Measurements from ENCODE around the gene CAPN6. TPM values are rescaled to one million over a fixed set of nuclear protein-coding genes. Genes with fewer than 3 reads are reported as not detected.

CAPN6 gene
- total RNA-seq, 1 donor from 2014 or later: 3.4 TPM

DNA sequence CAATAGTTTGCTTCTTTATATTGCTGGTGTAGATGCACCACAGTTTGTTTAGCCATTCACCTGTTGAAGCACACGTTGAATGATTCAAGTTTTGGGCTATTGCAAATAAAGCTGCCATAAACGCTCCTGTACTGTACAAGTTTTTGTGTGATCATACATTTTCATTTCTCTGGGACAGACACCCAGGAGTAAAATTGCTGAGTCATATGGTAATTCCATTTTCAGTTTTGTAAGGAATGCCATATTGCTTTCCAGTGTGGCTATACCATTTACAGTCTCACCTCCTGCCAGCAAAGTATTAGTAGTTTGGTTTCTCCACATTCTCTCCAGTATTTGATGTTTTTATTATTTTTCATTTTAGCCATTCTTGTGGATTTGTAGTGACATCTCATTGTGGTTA is 32.0 kb upstream of the CAPN6 start:
- no peaks in the 10 kb centered on the region for H3K36me3 ChIP-seq
- DNase-seq (ENCODE audit: extremely low spot score in 2 of 2): no peak
- no peak for TF ChIP-seq POLR2AphosphoS5 (IDR thresholded peaks at IDR 0.05; ENCODE audit: insufficient read depth in 1 of 2, low read depth in 1 of 2)
- TF ChIP-seq POLR2A (IDR thresholded peaks at IDR 0.05): no peak
- TF ChIP-seq, protein P1, sequence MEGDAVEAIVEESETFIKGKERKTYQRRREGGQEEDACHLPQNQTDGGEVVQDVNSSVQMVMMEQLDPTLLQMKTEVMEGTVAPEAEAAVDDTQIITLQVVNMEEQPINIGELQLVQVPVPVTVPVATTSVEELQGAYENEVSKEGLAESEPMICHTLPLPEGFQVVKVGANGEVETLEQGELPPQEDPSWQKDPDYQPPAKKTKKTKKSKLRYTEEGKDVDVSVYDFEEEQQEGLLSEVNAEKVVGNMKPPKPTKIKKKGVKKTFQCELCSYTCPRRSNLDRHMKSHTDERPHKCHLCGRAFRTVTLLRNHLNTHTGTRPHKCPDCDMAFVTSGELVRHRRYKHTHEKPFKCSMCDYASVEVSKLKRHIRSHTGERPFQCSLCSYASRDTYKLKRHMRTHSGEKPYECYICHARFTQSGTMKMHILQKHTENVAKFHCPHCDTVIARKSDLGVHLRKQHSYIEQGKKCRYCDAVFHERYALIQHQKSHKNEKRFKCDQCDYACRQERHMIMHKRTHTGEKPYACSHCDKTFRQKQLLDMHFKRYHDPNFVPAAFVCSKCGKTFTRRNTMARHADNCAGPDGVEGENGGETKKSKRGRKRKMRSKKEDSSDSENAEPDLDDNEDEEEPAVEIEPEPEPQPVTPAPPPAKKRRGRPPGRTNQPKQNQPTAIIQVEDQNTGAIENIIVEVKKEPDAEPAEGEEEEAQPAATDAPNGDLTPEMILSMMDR (IDR thresholded peaks at IDR 0.05): no peak

DNA sequence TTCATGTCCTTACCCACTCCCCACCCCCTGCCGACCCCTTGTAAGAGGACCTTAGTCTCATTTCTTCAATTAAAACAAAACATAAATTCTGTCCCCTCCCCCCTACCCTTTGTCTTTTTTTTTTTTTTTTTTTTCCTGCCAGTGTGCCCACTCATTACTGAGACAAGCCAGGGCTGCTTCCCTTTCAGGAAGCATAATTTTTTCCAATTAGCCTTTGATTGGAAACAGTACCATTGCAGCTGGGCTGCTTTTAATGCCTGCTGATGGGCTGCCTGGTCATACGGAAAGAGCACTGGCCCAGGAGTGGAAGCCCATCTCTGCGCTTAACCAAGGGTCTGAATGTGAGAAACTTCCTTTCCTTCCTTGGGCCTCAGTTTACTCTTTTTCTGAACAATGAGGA is 18.6 kb upstream of the CAPN6 start:
- Histone ChIP-seq H3K27ac (no peak overlapping the region), H3K36me3 (no peaks in the 10 kb centered on the region), H3K4me1 (no peaks in the 10 kb centered on the region), H3K9me3 (no peaks in the 10 kb centered on the region), H3K27me3 (no peaks in the 10 kb centered on the region), H3K4me3 (no peak overlapping the region)
- no peak for DNase-seq (ENCODE audit: extremely low spot score in 2 of 2)
- TF ChIP-seq POLR2AphosphoS5 (IDR thresholded peaks at IDR 0.05; ENCODE audit: insufficient read depth in 1 of 2, low read depth in 1 of 2) (no peak), POLR2A (IDR thresholded peaks at IDR 0.05) (no peak)
- TF ChIP-seq, protein P1 (IDR thresholded peaks at IDR 0.05): no peak
- intact Hi-C loops (cut with DNase I): no loop called here

More for the DNA sequence above, 32.0 kb upstream of the CAPN6 start:
- no peaks in the 10 kb centered on the region for H3K9me3 ChIP-seq
- no peak overlapping the region for H3K27ac ChIP-seq
- intact Hi-C loops (cut with DNase I): no loop called here
- no peaks in the 10 kb centered on the region for H3K4me1 ChIP-seq
- no peak overlapping the region for H3K4me3 ChIP-seq
- no peaks in the 10 kb centered on the region for H3K27me3 ChIP-seq

DNA sequence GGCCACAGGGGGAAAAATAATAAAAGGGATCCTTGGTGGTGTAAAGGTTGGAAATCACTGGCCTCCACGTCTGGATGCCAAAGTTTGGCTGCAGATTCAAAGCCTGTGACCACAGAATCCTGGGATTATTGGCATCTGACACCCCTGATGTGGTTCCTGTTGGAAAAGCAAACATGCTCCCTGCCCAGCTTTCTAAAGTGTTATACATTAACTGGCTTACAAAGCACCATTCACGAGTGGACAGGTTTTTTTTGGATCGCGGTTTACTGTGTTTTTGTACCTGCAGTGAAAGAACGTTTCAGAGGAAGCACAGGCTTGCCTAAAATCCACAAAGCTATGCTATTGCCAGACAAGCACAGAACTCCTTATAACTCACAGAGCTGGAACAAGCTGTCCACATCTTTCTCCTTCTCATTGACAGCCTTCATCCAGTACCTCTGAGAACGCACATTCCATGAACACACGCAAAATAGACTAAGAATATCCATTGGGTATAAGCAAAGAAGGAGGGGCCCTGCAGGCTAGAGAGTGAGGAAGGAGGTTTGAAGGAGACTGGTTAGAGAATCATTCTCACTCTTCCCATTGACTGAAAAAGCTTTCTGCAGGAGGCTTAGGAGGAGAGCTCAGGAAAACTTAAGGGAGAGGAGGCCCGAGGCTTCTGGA is 14.5 kb upstream of the CAPN6 start:
- Histone ChIP-seq H3K27ac (no peak overlapping the region), H3K27me3 (no peaks in the 10 kb centered on the region), H3K36me3 (no peaks in the 10 kb centered on the region), H3K4me1 (no peaks in the 10 kb centered on the region), H3K9me3 (no peaks in the 10 kb centered on the region), H3K4me3 (no peak overlapping the region)
- no peak for DNase-seq (ENCODE audit: extremely low spot score in 2 of 2)
- intact Hi-C loops (cut with DNase I): no loop called here
- TF ChIP-seq POLR2A (IDR thresholded peaks at IDR 0.05) (no peak), POLR2AphosphoS5 (IDR thresholded peaks at IDR 0.05; ENCODE audit: insufficient read depth in 1 of 2, low read depth in 1 of 2) (no peak)
- TF ChIP-seq, protein P1 (IDR thresholded peaks at IDR 0.05): no peak

DNA sequence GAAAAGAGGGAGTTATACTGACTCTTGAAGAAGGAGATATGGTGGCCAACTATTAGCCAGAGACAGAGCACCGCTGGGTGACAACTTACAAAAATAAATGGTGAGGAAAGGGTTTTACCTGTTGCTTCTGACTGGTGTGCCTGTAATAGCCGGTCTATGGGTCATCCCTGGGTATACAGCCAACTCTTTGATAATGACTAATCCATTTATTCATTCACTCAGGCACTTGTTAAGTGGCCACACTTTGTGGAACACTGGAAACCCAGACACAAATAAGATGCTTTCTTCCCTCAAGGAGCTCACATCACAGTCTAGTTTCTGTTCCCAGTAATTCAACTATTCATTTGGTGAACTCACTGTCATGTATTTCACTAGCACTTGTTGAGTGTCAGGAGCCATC is 13.2 kb upstream of the CAPN6 start:
- H3K27ac ChIP-seq: no peak overlapping the region
- no peak for DNase-seq (ENCODE audit: extremely low spot score in 2 of 2)
- intact Hi-C loops (cut with DNase I): no loop called here
- TF ChIP-seq POLR2AphosphoS5 (IDR thresholded peaks at IDR 0.05; ENCODE audit: insufficient read depth in 1 of 2, low read depth in 1 of 2): no peak
- TF ChIP-seq, protein P1 (IDR thresholded peaks at IDR 0.05): no peak
- TF ChIP-seq POLR2A (IDR thresholded peaks at IDR 0.05): no peak
- H3K4me3 ChIP-seq: no peak overlapping the region
- no peaks in the 10 kb centered on the region for H3K27me3 ChIP-seq
- no peaks in the 10 kb centered on the region for H3K36me3 ChIP-seq
- no peaks in the 10 kb centered on the region for H3K9me3 ChIP-seq
- no peaks in the 10 kb centered on the region for H3K4me1 ChIP-seq

DNA sequence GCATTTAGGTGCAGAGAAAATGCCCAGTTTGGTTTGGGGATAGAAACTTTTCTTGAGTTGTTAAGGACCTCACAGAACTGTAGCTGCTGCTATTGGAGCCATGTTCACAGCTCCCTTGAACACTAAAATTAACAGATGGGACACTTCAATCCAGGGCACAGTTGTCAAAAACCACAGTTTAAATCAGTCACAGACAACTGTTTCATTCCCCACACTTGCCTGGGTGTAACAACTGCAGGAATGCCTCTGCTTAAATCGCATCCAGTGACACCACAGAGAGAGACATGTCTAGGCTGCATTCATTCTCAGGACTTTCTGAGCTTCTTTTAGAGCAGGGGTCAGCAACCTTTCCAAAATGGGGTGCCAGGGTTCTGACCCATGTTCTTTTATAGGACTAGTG is 12.7 kb upstream of the CAPN6 start:
- no peaks in the 10 kb centered on the region for H3K9me3 ChIP-seq
- no peaks in the 10 kb centered on the region for H3K36me3 ChIP-seq
- DNase-seq (ENCODE audit: extremely low spot score in 2 of 2): no peak
- TF ChIP-seq, protein P1 (IDR thresholded peaks at IDR 0.05): no peak
- TF ChIP-seq POLR2A (IDR thresholded peaks at IDR 0.05): no peak
- TF ChIP-seq POLR2AphosphoS5 (IDR thresholded peaks at IDR 0.05; ENCODE audit: insufficient read depth in 1 of 2, low read depth in 1 of 2): no peak
- intact Hi-C loops (cut with DNase I): no loop called here
- no peak overlapping the region for H3K4me3 ChIP-seq
- H3K27ac ChIP-seq: no peak overlapping the region
- no peaks in the 10 kb centered on the region for H3K27me3 ChIP-seq
- no peaks in the 10 kb centered on the region for H3K4me1 ChIP-seq
